IMR-90 (cell line): ENCODE measurements around the gene PLEKHG5. TPM values are rescaled to one million over a fixed set of nuclear protein-coding genes. Genes with fewer than 3 reads are reported as not detected.

Experiments used
- ATAC-seq: fragments of 200-7000 bp; cut with Tn5 transposase; 2 replicates; pipeline ENCODE4 v1.9.1; 2020; ENCODE audit warnings: low read depth, mild to moderate bottlenecking, moderate library complexity
- Bru-seq: library from RNA; stranded (reverse); fragments of 400-500 nt; gene quantifications from one replicate; lab custom pipeline; 2021; lab: Mats Ljungman, UMichigan
- BruChase-seq, 2 experiments: library from RNA; stranded (reverse); fragments of 400-500 nt; gene quantifications; one replicate each; lab custom pipeline; 2021; lab: Mats Ljungman, UMichigan
- BruUV-seq: library from RNA; stranded (reverse); fragments of 400-500 nt; replicated peaks from 2 replicates; lab custom pipeline; 2021; lab: Mats Ljungman, UMichigan
- CTCF ChIA-PET: fragments of 300-600 bp; formaldehyde crosslinking; extraction: SDS; loops from one replicate; lab custom pipeline; 2021; ENCODE audit warnings: antibody characterized with exemption; lab: Yijun Ruan, JAX
- POLR2A ChIA-PET: fragments of 300-600 bp; sonication (Branson Sonifier 250); formaldehyde crosslinking; loops from one replicate; lab custom pipeline; 2022; ENCODE audit warnings: antibody characterized with exemption; ENCODE audit not compliant: unreplicated experiment; lab: Charles Lee
- DNase-seq: peaks from one replicate; pipeline ENCODE4 v3.0.0; 2013
- H2AFZ ChIP-seq: replicated peaks from 2 replicates; pipeline ENCODE3; 2013; ENCODE audit warnings: low read length, mild to moderate bottlenecking; ENCODE audit not compliant: poor library complexity
- H2AK5ac ChIP-seq: 2 replicates; pipeline ENCODE4 v1.6.1; 2013; ENCODE audit warnings: low read depth, low read length, inconsistent platforms
- H2AK9ac ChIP-seq: replicated peaks from 2 replicates; pipeline ENCODE3; 2013; ENCODE audit warnings: mild to moderate bottlenecking, low read depth, low read length, moderate library complexity; ENCODE audit not compliant: poor library complexity
- H2BK120ac ChIP-seq: 2 replicates; pipeline ENCODE4 v1.6.1; 2013; ENCODE audit warnings: low read depth, low read length, inconsistent platforms
- H2BK15ac ChIP-seq: 3 replicates; pipeline ENCODE4 v1.6.1; 2013; ENCODE audit warnings: low read depth, low read length, inconsistent platforms
- H2BK20ac ChIP-seq: 2 replicates; pipeline ENCODE4 v1.6.1; 2013; ENCODE audit warnings: low read depth, mild to moderate bottlenecking, inconsistent platforms, low read length, moderate library complexity
- H2BK5ac ChIP-seq: 2 replicates; pipeline ENCODE4 v1.6.1; 2013; ENCODE audit warnings: mild to moderate bottlenecking, low read depth, low read length, inconsistent platforms; ENCODE audit not compliant: poor library complexity, severe bottlenecking
- H3K14ac ChIP-seq: replicated peaks from 2 replicates; pipeline ENCODE4 v1.6.1; 2013; ENCODE audit warnings: low read depth, low read length, inconsistent platforms
- H3K18ac ChIP-seq: 2 replicates; pipeline ENCODE4 v1.6.1; 2013; ENCODE audit warnings: low read depth, low read length, control low read depth
- H3K23ac ChIP-seq: 2 replicates; pipeline ENCODE4 v1.6.1; 2013; ENCODE audit warnings: low read depth, low read length, inconsistent platforms
- H3K27ac ChIP-seq: 2 replicates; pipeline ENCODE4 v1.5.1; 2013; ENCODE audit warnings: mild to moderate bottlenecking, control low read depth, low read length; ENCODE audit not compliant: insufficient read depth
- H3K27me3 ChIP-seq: 2 replicates; pipeline ENCODE4 v1.6.1; 2013; ENCODE audit warnings: low read length; ENCODE audit not compliant: control insufficient read depth, insufficient read depth
- H3K36me3 ChIP-seq: 2 replicates; pipeline ENCODE4 v1.6.1; 2013; ENCODE audit warnings: low read length, mixed read lengths; ENCODE audit not compliant: control insufficient read depth, insufficient read depth
- H3K4ac ChIP-seq: 2 replicates; pipeline ENCODE4 v1.6.1; 2013; ENCODE audit warnings: low read depth, low read length, inconsistent platforms
- H3K4me1 ChIP-seq: 2 replicates; pipeline ENCODE4 v1.6.1; 2013; ENCODE audit warnings: low read length, mixed read lengths; ENCODE audit not compliant: control insufficient read depth, insufficient read depth
- H3K4me2 ChIP-seq: 2 replicates; pipeline ENCODE4 v1.6.1; 2013; ENCODE audit warnings: low read depth, mild to moderate bottlenecking, control low read depth, low read length, moderate library complexity
- H3K4me3 ChIP-seq: 2 replicates; pipeline ENCODE4 v1.5.1; 2013; ENCODE audit warnings: low read depth, mild to moderate bottlenecking, control low read depth, low read length, moderate library complexity; ENCODE audit not compliant: insufficient read depth
- H3K56ac ChIP-seq: 2 replicates; pipeline ENCODE4 v1.6.1; 2013; ENCODE audit warnings: low read length, inconsistent platforms; ENCODE audit not compliant: insufficient read depth; ENCODE audit errors: extremely low read depth
- H3K79me1 ChIP-seq, 2 experiments: 2 replicates each; pipeline ENCODE4 v1.6.1; 2013; ENCODE audit warnings: low read length in 2 of 2, inconsistent platforms in 1 of 2, low read depth in 1 of 2
- H3K9ac ChIP-seq: 2 replicates; pipeline ENCODE4 v1.6.1; 2013; ENCODE audit warnings: low read depth, low read length, control low read depth
- H3K9me1 ChIP-seq: 2 replicates; pipeline ENCODE4 v1.6.1; 2013; ENCODE audit warnings: low read length, inconsistent platforms; ENCODE audit not compliant: insufficient read depth
- H3K9me3 ChIP-seq: 2 replicates; pipeline ENCODE4 v1.6.1; 2013; ENCODE audit warnings: low read length; ENCODE audit not compliant: control insufficient read depth, insufficient read depth
- H4K20me1 ChIP-seq: 2 replicates; pipeline ENCODE4 v1.6.1; 2013; ENCODE audit warnings: low read length, inconsistent platforms; ENCODE audit not compliant: insufficient read depth
- H4K5ac ChIP-seq: 2 replicates; pipeline ENCODE4 v1.6.1; 2013; ENCODE audit warnings: mild to moderate bottlenecking, low read depth, low read length, control low read depth
- H4K8ac ChIP-seq, 2 experiments: 2 replicates each; pipeline ENCODE4 v1.6.1; 2013; ENCODE audit warnings: low read depth in 2 of 2, low read length in 2 of 2, control low read depth in 1 of 2, inconsistent platforms in 1 of 2
- H4K91ac ChIP-seq: 2 replicates; pipeline ENCODE4 v1.6.1; 2013; ENCODE audit warnings: low read depth, low read length, inconsistent platforms; ENCODE audit not compliant: insufficient read depth
- BHLHE40 ChIP-seq: fragments of 150-350 bp; IDR thresholded peaks from 2 replicates; pipeline ENCODE4 v1.6.1; 2016; ENCODE audit warnings: mild to moderate bottlenecking, low read depth, low read length
- FOS ChIP-seq: fragments of 150-350 bp; IDR thresholded peaks from 2 replicates; pipeline ENCODE4 v1.6.1; 2016; ENCODE audit warnings: low read depth, low read length
- MAZ ChIP-seq: IDR thresholded peaks from 2 replicates; pipeline ENCODE4 v1.6.1; 2012; ENCODE audit warnings: low read depth, mild to moderate bottlenecking, low read length, improper control_type of control experiment, moderate library complexity, borderline replicate concordance
- SMC3 ChIP-seq: fragments of 150-350 bp; IDR thresholded peaks from 2 replicates; pipeline ENCODE4 v1.6.1; 2016; ENCODE audit warnings: low read depth, mild to moderate bottlenecking, antibody characterized with exemption, low read length, moderate library complexity
- WGBS, 2 experiments: methylation state at CpG; one replicate each; pipeline versions ENCODE4 v1.1.5 to v1.1.7; 2013; ENCODE audit warnings: missing lambda C conversion rate in 2 of 2; ENCODE audit not compliant: insufficient read length in 1 of 2; ENCODE audit errors: extremely low coverage in 2 of 2; 5-methylcytosine and 5-hydroxymethylcytosine counted together
- dilution Hi-C: fragments of 300-500 bp; cut with HindIII; formaldehyde crosslinking; loops from one replicate; pipeline ENCODE4 v1.14.3; 2018; ENCODE audit warnings: low sequenced_read_pairs; ENCODE audit not compliant: unreplicated experiment
- in situ Hi-C: fragments of 300-500 bp; cut with MboI; formaldehyde crosslinking; loops from 3 replicates; pipeline ENCODE4 v1.14.3; 2019; ENCODE audit warnings: low sequenced_read_pairs, inconsistent platforms, mixed read lengths
- intact Hi-C: fragments of 100-400 bp; cut with micrococcal nuclease; formaldehyde crosslinking; loops from 2 replicates; pipeline ENCODE4 v1.10.0; 2022
- long read RNA-seq: library from polyadenylated mRNA; unstranded; transcript quantifications from one replicate; pipeline ENCODE4 v2.0.0, GENCODE V29; 2021; ENCODE audit not compliant: unreplicated experiment
- polyA plus RNA-seq, 3 experiments: library from polyadenylated mRNA; depleted of rRNA; stranded (reverse); fragments of >200 nt; gene quantifications; 2 replicates each; pipeline ENCODE4 v1.2.3, GENCODE V29; 2012; ENCODE audit warnings: low replicate concordance in 1 of 3
- total RNA-seq: library from RNA; depleted of rRNA; stranded (reverse); fragments of >200 nt; gene quantifications from 2 replicates; pipeline ENCODE4 v1.2.3, GENCODE V29; 2012; rRNA removed

The PLEKHG5 gene
- total RNA-seq (4.8 and 5.0 TPM in 2 replicates), polyA plus RNA-seq (2012; rRNA removed) (11.6 and 13.7 TPM in 2 replicates), Bru-seq, nascent RNA (percentile 41 among the genes with signal in this experiment), BruChase-seq, experiment 1, labeled RNA remaining after a 6-hour chase (percentile 48 among the genes with signal in this experiment), BruChase-seq, experiment 2, labeled RNA remaining after a 2-hour chase (percentile 42 among the genes with signal in this experiment)
- polyA plus RNA-seq (2012; cell fraction: cytosol; rRNA removed): 4.8 and 7.8 TPM in 2 replicates
- 61.6 and 111 TPM in 2 replicates for polyA plus RNA-seq (2012; cell fraction: nucleus; rRNA removed; ENCODE audit: low replicate concordance)
- long read RNA-seq, partial matches to known transcripts: 2 of 6 reads
- long read RNA-seq, other reads (novel, unspliced or antisense): 3 of 6 reads

- Histone ChIP-seq H3K79me1 (peaks cover 0 to 20% of the 10 kb centered on the region in 2 experiments; a peak in 1 of 4 replicates), H3K4me3 (peak within 1 kb of the TSS; percentile 66), H4K91ac (peak within 1 kb of the TSS; percentile 57), H2BK15ac (0 out of 3 replicates have a peak within 1 kb of the TSS, but pooled peaks have one; percentile 40), H3K36me3 (no peaks in the 10 kb centered on the region), H3K4me1 (peaks cover 17% of the 10 kb centered on the region), H4K5ac (peak within 1 kb of the TSS; percentile 67), H2BK5ac (peak within 1 kb of the TSS; percentile 53), H3K14ac (peak within 1 kb of the TSS; percentile 73), H3K27ac (peak within 1 kb of the TSS; percentile 80), H4K20me1 (peaks cover 6% of the 10 kb centered on the region; the same call in 1 of the 2 replicates), H2AK9ac (peak within 1 kb of the TSS; percentile 99), H3K9me1 (0 out of 2 replicates have a peak, but pooled peaks cover 2% of the 10 kb centered on the region), H3K9ac (peak within 1 kb of the TSS; percentile 71), H3K27me3 (no peaks in the 10 kb centered on the region), H2AFZ (peak within 1 kb of the TSS; percentile 95), H3K4ac (peak within 1 kb of the TSS; percentile 94), H4K8ac (peak within 1 kb of the TSS; percentile 46 to 86), H3K56ac (peak within 1 kb of the TSS; percentile 2; the same call in 1 of the 2 replicates), H3K23ac (peak within 1 kb of the TSS; percentile 36; the same call in 1 of the 2 replicates), H2AK5ac (peak within 1 kb of the TSS; percentile 81), H2BK20ac (peak within 1 kb of the TSS; percentile 57; the same call in 1 of the 2 replicates), H2BK120ac (peak within 1 kb of the TSS; percentile 67), H3K9me3 (no peaks in the 10 kb centered on the region), H3K18ac (no peak within 1 kb of the TSS), H3K4me2 (peak within 1 kb of the TSS; percentile 58)
- 57% methylated on average over 1 of the region's 6 CpGs; no CpG with 5 or more reads in 1 of the 2 experiments for WGBS, 2 experiments
- TF ChIP-seq SMC3 (no peak), FOS (0 out of 2 replicates have a peak, but pooled peaks have one; percentile 12), MAZ (peak; percentile 69; the same call in 1 of the 2 replicates), BHLHE40 (no peak)
- in situ Hi-C loops: loop anchor here (10.0 kb wide), 1 partner anchor 153 kb away; no protein-coding TSS in a partner anchor
- peak; percentile 86 for DNase-seq
- ChIA-PET POLR2A (no interaction called here), CTCF (no interaction called here)
- BruUV-seq: no TSS peak
- dilution Hi-C loops: no loop called here
- ATAC-seq: peak; percentile 10; the same call in 1 of the 2 replicates
- intact Hi-C loops: loop anchor here (5.0 kb wide), 1 partner anchor 244 kb away; no protein-coding TSS in a partner anchor
Observed at GRCh38 chr1:6491480-6491962, at the start of gene PLEKHG5. PLEKHG5 (minus strand) TSS chr1:6491667; CDS start chr1:6477571, 14,096 bp downstream.
